H7 (cell line): ENCODE data around the gene PTPRN2. TPM values are rescaled to one million over a fixed set of nuclear protein-coding genes. Genes with fewer than 3 reads are reported as not detected.

Source experiments
- DNase-seq: peaks from one replicate; pipeline ENCODE4 v3.0.0; 2012
- H3K27me3 ChIP-seq: 2 replicates; pipeline ENCODE4 v1.6.0; 2011; ENCODE audit warnings: mild to moderate bottlenecking, low read length; ENCODE audit not compliant: control insufficient read depth, insufficient read depth
- H3K36me3 ChIP-seq: replicated peaks from 2 replicates; pipeline ENCODE4 v1.5.1; 2011; ENCODE audit warnings: low read length; ENCODE audit not compliant: control insufficient read depth, insufficient read depth
- H3K4me3 ChIP-seq: 2 replicates; pipeline ENCODE4 v1.5.1; 2011; ENCODE audit warnings: low read depth, mild to moderate bottlenecking, control low read depth, low read length, moderate library complexity; ENCODE audit not compliant: insufficient read depth
- total RNA-seq: library from RNA; depleted of rRNA; stranded (reverse); fragments of >200 nt; shearing (Covaris generic); gene quantifications from 2 replicates; pipeline ENCODE4 v1.2.3, GENCODE V29; 2014

PTPRN2 gene
- total RNA-seq, 1 experiment from 2014 or later = 0.80 TPM

GRCh38 chr7:158559356-158559755, 28.3 kb downstream of the PTPRN2 start:
- Histone ChIP-seq H3K36me3 (no peaks in the 10 kb centered on the region), H3K27me3 (no peaks in the 10 kb centered on the region), H3K4me3 (no peak overlapping the region)
- peak; percentile 52 for DNase-seq

DNA sequence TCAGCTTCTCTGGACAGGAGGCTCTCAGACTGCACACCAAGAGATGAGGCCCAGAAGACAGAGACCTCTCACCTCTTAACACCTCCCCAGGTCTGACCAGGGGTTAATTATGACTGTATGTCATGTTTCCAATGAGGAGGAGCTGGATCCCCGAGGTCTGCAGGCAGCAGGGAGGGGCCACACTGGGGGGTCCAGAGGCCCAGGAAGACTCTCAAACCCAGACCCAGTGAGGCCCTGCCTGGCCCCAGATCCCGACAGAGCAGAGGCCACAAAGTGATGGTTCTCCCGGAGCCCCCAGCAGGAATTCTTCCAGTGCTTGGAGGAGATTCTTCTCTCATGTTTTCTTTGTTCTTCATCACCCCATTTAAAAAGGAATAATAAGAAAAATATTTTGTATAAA, 28.8 kb downstream of the PTPRN2 start:
- no peak for DNase-seq
- no peaks in the 10 kb centered on the region for H3K36me3 ChIP-seq
- H3K4me3 ChIP-seq = no peak overlapping the region
- no peaks in the 10 kb centered on the region for H3K27me3 ChIP-seq

GRCh38 chr7:158557441-158557755, 30.2 kb downstream of the PTPRN2 start:
- Histone ChIP-seq H3K4me3 (no peak overlapping the region), H3K27me3 (no peaks in the 10 kb centered on the region), H3K36me3 (no peaks in the 10 kb centered on the region)
- DNase-seq = peak; percentile 17

DNA sequence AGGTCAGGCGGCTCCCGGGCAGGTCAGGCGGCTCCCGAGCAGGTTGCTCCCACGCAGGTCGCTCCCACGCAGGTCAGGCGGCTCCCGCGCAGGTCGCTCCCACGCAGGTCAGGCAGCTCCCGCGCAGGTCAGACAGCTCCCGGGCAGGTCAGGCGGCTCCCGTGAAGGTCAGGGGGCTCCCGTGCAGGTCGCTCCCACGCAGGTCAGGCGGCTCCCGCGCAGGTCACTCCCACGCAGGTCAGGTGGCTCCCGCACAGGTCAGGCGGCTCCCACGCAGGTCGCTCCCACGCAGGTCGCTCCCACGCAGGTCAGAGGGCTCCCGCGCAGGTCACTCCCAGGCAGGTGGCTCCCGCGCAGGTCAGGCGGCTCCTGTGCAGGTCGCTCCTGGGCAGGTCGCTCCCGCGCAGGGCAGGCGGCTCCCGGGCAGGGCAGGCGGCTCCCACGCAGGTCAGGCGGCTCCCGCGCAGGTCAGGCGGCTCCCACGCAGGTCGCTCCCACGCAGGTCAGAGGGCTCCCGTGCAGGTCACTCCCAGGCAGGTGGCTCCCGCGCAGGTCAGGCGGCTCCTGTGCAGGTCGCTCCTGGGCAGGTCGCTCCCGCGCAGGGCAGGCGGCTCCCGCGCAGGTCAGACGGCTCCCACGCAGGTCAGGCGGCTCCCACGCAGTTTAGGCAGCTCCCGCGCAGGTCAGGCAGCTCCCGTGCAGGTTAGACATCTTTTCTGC, 30.7 kb downstream of the PTPRN2 start:
- no peak for DNase-seq
- H3K4me3 ChIP-seq = no peak overlapping the region
- no peaks in the 10 kb centered on the region for H3K27me3 ChIP-seq
- no peaks in the 10 kb centered on the region for H3K36me3 ChIP-seq

DNA sequence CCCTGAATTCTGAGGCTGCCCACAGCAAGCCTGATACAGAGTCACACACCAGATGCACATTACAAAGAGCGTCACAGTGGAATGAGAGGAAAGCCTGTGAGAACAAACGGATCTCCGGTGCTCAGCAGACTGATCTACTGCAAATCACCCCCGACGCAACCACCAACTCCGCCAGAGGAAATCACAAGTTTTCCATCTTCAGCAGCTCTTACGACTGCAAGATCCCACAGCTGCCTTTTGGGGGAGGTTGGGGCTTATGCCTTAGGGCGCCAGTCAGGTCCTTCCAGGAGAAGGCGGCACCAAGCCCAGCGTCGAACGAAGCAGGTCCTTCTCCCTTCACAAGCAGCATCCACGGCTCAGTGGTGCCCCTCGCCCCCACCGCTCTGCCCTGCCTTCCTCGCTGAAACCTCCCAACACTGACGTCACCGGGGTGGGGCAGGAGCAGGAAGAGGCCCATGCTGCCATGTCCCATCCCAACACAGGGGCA, 32.5 kb downstream of the PTPRN2 start:
- Histone ChIP-seq H3K4me3 (no peak overlapping the region), H3K36me3 (no peaks in the 10 kb centered on the region), H3K27me3 (no peaks in the 10 kb centered on the region)
- no peak for DNase-seq

GRCh38 chr7:158550886-158551452, 36.7 kb downstream of the PTPRN2 start:
- Histone ChIP-seq H3K4me3 (no peak overlapping the region), H3K27me3 (peaks cover 1% of the 10 kb centered on the region; the same call in 1 of the 2 replicates), H3K36me3 (no peaks in the 10 kb centered on the region)
- no peak for DNase-seq

- H3K4me3 ChIP-seq = no peak overlapping the region
- H3K27me3 ChIP-seq = peaks cover 1% of the 10 kb centered on the region; the same call in 1 of the 2 replicates
Measured at GRCh38 chr7:158550394-158550700, 37.3 kb downstream of the PTPRN2 start.

DNA sequence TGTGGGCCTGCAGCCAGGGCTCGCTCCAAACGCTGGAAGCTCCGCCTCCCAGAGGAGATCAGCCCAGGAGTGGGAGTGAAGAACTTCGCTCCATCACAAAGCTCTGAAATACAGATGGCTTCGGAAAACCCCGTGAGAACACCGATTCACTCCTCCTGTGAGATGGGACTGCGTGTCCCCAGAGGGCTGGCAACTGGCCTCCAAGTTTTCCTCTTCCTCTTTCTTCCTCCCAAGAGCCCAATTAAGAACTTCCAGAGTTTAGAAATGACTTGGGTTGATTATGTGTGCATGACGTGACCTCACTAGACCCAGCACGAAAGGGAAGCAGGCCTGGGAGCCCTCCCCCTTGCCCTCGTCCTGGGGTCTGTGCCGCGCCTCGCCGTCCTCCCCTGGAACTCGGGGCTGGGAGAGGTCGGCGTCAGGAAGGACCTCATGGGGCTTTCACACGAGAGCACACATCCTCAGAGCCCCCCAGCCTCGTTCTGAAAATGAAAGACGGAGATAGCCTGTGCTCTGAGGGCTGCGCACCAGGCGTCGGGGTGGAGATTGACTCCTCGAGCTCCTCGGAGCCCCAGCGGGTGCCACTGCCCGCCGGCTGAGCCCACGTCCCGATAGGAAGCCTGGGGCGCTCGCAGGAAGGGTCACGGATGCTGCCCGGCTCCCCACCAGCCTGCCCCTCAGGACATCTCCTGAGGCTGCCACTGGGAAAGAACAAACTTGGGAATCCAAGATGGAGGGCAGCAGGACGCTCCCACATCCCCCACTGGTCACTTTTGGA, 37.8 kb downstream of the PTPRN2 start:
- Histone ChIP-seq H3K4me3 (no peak overlapping the region), H3K36me3 (no peaks in the 10 kb centered on the region), H3K27me3 (peaks cover 1% of the 10 kb centered on the region; the same call in 1 of the 2 replicates)
- DNase-seq = peak; percentile 93

More at GRCh38 chr7:158550394-158550700, 37.3 kb downstream of the PTPRN2 start:
- no peaks in the 10 kb centered on the region for H3K36me3 ChIP-seq
- peak; percentile 68 for DNase-seq

GRCh38 chr7:158549176-158549615, 38.4 kb downstream of the PTPRN2 start:
- no peak for DNase-seq
- no peaks in the 10 kb centered on the region for H3K36me3 ChIP-seq
- no peak overlapping the region for H3K4me3 ChIP-seq
- peaks cover 1% of the 10 kb centered on the region; the same call in 1 of the 2 replicates for H3K27me3 ChIP-seq

- H3K27me3 ChIP-seq = peaks cover 1% of the 10 kb centered on the region; the same call in 1 of the 2 replicates
- DNase-seq = peak; percentile 69
- no peak overlapping the region for H3K4me3 ChIP-seq
- H3K36me3 ChIP-seq = no peaks in the 10 kb centered on the region
Measured at GRCh38 chr7:158548726-158549125, 38.9 kb downstream of the PTPRN2 start.

DNA sequence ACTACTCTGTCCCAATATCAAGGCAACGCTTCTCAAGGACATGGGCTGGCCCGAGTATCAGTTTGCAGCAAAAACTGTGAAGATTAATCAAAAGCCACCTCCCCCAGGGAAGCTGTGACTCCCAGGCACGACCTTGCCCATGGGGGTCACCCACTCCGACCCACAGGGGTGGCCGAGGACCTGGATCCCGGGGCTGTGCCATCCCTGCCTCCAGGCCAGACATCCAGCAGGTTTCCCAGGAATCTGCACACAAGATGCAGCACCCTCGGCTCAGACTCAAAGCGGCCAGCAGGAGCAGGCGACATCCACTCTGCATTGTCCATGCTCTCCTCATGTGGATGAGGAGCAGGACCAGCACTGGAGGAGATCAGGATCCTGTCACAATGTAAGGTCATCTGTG, 39.8 kb downstream of the PTPRN2 start:
- DNase-seq = no peak
- H3K36me3 ChIP-seq = no peaks in the 10 kb centered on the region
- H3K27me3 ChIP-seq = peaks cover 1% of the 10 kb centered on the region; the same call in 1 of the 2 replicates
- no peak overlapping the region for H3K4me3 ChIP-seq

- no peaks in the 10 kb centered on the region for H3K36me3 ChIP-seq
- DNase-seq = no peak
- H3K27me3 ChIP-seq = peaks cover 1% of the 10 kb centered on the region; the same call in 1 of the 2 replicates
- H3K4me3 ChIP-seq = no peak overlapping the region
Measured at GRCh38 chr7:158546626-158547025, 41.0 kb downstream of the PTPRN2 start.

GRCh38 chr7:158546214-158546613, 41.4 kb downstream of the PTPRN2 start:
- H3K4me3 ChIP-seq = no peak overlapping the region
- DNase-seq = no peak
- peaks cover 1% of the 10 kb centered on the region; the same call in 1 of the 2 replicates for H3K27me3 ChIP-seq
- no peaks in the 10 kb centered on the region for H3K36me3 ChIP-seq

DNA sequence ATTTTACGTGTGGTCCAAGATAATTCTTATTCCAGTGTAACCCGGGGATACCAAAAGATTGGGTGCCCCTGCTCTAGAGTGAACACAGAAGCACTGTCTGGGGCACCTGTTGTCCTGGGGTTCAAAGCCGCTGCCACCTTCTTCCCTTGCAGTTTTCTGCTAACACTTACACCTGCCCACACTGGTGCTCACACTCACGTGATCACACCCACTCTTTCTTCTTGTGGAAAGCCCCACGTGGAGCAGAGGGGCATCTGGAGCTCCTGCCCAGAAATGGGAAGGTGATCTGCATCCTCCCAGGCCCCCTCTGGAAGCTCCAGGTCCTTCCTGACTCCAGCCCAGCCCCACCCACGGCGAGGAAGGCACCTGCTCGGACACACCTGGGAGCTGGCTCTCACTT, 42.9 kb downstream of the PTPRN2 start:
- peaks cover 1% of the 10 kb centered on the region; the same call in 1 of the 2 replicates for H3K27me3 ChIP-seq

GRCh38 chr7:158543840-158544239, 43.8 kb downstream of the PTPRN2 start:
- H3K4me3 ChIP-seq = no peak overlapping the region
- H3K36me3 ChIP-seq = no peaks in the 10 kb centered on the region
- no peaks in the 10 kb centered on the region for H3K27me3 ChIP-seq
- peak; percentile 59 for DNase-seq

More for the DNA sequence above, 42.9 kb downstream of the PTPRN2 start:
- no peak overlapping the region for H3K4me3 ChIP-seq
- H3K36me3 ChIP-seq = no peaks in the 10 kb centered on the region
- DNase-seq = no peak
